Activated CD4-positive, alpha-beta T cell treated with anti-CD3 and anti-CD28 coated beads for 1 hour (primary cell): ENCODE data around the gene CRMP1.

ENCODE experiments used
- DNase-seq: peaks from one replicate; pipeline ENCODE4 v3.0.0-alpha.2; 2020

CRMP1 gene

GRCh38 chr4:5919044-5919443, 26.2 kb upstream of the CRMP1 start:
- DNase-seq = no peak

- no peak for DNase-seq
Observed at GRCh38 chr4:5918331-5918985, 25.6 kb upstream of the CRMP1 start.

GRCh38 chr4:5917672-5918071, 24.8 kb upstream of the CRMP1 start:
- DNase-seq = no peak

- DNase-seq = no peak
Observed at GRCh38 chr4:5916229-5916628, 23.3 kb upstream of the CRMP1 start.

- DNase-seq = no peak
Observed at GRCh38 chr4:5913454-5913853, 20.6 kb upstream of the CRMP1 start.

- no peak for DNase-seq
Observed at GRCh38 chr4:5912614-5913019, 19.7 kb upstream of the CRMP1 start.

- no peak for DNase-seq
Observed at GRCh38 chr4:5908876-5909427, 16.1 kb upstream of the CRMP1 start.

GRCh38 chr4:5906191-5906590, 13.3 kb upstream of the CRMP1 start:
- no peak for DNase-seq

- DNase-seq = no peak
Observed at GRCh38 chr4:5905714-5906113, 12.8 kb upstream of the CRMP1 start.

GRCh38 chr4:5900844-5901243, 8.0 kb upstream of the CRMP1 start:
- DNase-seq = no peak

GRCh38 chr4:5899881-5900280, 7.0 kb upstream of the CRMP1 start:
- no peak for DNase-seq

- DNase-seq = no peak
Observed at GRCh38 chr4:5899396-5899795, 6.5 kb upstream of the CRMP1 start.

GRCh38 chr4:5897674-5898073, 4.8 kb upstream of the CRMP1 start:
- DNase-seq = no peak

- no peak for DNase-seq
Observed at GRCh38 chr4:5895287-5895686, 2.4 kb upstream of the CRMP1 start.

- DNase-seq = no peak
Observed at GRCh38 chr4:5894266-5894665, 1.4 kb upstream of the CRMP1 start.

GRCh38 chr4:5893591-5893990, 705 bp upstream of the CRMP1 start:
- no peak for DNase-seq

- no peak for DNase-seq
Observed at GRCh38 chr4:5892323-5893003, 423 bp downstream of the CRMP1 start.

GRCh38 chr4:5891563-5892322, 1.1 kb downstream of the CRMP1 start:
- DNase-seq = no peak

- DNase-seq = no peak
Observed at GRCh38 chr4:5890063-5890727, 2.7 kb downstream of the CRMP1 start.

- no peak for DNase-seq
Observed at GRCh38 chr4:5889002-5889696, 3.7 kb downstream of the CRMP1 start.

- DNase-seq = no peak
Observed at GRCh38 chr4:5888222-5889001, 4.5 kb downstream of the CRMP1 start.
